Naive B cell (primary cell): ENCODE results near the gene RORB. TPM values are rescaled to one million over a fixed set of nuclear protein-coding genes. Genes with fewer than 3 reads are reported as not detected.
A peak's percentile ranks its signal among the peaks of the same experiment; 100 is the strongest.

ENCODE experiments used
- ATAC-seq, 2 donors: fragments of 150-1000 bp; cut with Tn5 transposase; 2 replicates each; pipeline ENCODE4 v1.10.0; 2021; ENCODE audit warnings: low read depth in 2 of 2, mild to moderate bottlenecking in 2 of 2, moderate library complexity in 2 of 2
- DNase-seq: peaks from one replicate; pipeline ENCODE4 v3.0.0; 2022
- H3K27ac Mint-ChIP-seq, 6 donors: one replicate each; pipeline ENCODE4 v1.8.0; 2020 to 2022; ENCODE audit warnings: mild to moderate bottlenecking in 6 of 6, mixed read lengths in 6 of 6, moderate library complexity in 5 of 6, inconsistent platforms in 2 of 6
- H3K27me3 Mint-ChIP-seq, 3 donors: one replicate each; pipeline ENCODE4 v1.8.0; 2021 to 2022; ENCODE audit warnings: mixed read lengths in 3 of 3, mild to moderate bottlenecking in 1 of 3
- H3K36me3 Mint-ChIP-seq, 2 donors: one replicate each; pipeline ENCODE4 v1.8.0; 2020 to 2022; ENCODE audit warnings: mixed read lengths in 2 of 2, inconsistent platforms in 1 of 2, mild to moderate bottlenecking in 1 of 2
- H3K4me1 Mint-ChIP-seq, 3 donors: one replicate each; pipeline ENCODE4 v1.8.0; 2020 to 2022; ENCODE audit warnings: mixed read lengths in 3 of 3, inconsistent platforms in 1 of 3, mild to moderate bottlenecking in 1 of 3, moderate library complexity in 1 of 3
- H3K4me3 Mint-ChIP-seq, 8 donors: one replicate each; pipeline ENCODE4 v1.8.0; 2020 to 2022; ENCODE audit warnings: mild to moderate bottlenecking in 8 of 8, mixed read lengths in 8 of 8, moderate library complexity in 8 of 8, inconsistent platforms in 2 of 8
- H3K9me3 Mint-ChIP-seq, 7 donors: one replicate each; pipeline ENCODE4 v1.8.0; 2020 to 2022; ENCODE audit warnings: mixed read lengths in 7 of 7, mild to moderate bottlenecking in 5 of 7, inconsistent platforms in 2 of 7, moderate library complexity in 1 of 7
- polyA plus RNA-seq, 6 donors: library from polyadenylated mRNA; unstranded; fragments of 300-500 nt; fragmentation: Illumina TruSeq; gene quantifications; one replicate each; pipeline ENCODE4 v1.2.3, GENCODE V29; 2021; ENCODE audit warnings: low read depth in 6 of 6

The RORB gene
- polyA plus RNA-seq, 6 donors from 2014 or later, result not detected

DNA sequence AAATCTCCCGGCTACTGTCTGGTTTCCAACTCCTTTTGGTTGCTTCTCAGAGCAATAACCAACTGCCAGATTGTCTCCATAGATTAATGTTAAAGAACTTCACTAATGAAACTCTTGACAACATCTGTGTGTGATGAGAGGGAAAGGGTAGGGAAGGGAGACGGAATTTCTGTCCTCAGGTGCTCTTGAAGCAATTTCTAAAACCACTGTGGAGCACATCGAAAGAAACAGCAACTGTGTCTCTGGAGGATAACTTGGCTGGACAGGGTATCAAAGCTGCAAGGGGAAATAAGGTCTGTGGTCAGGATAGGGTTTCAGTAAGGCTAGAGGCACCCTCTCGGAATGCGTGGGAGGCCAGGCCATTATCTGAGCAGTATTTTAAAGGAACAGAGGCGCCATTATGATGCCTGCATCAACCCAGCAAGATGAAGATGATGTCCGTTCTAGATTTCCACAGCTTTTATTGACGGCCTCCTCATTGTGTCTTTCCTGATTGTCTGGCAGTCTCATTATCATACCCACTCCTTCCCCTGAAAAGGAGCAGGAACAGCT, 76.6 kb downstream of the RORB start:
- ATAC-seq (no peak), DNase-seq (no peak)
- Mint-ChIP-seq H3K27ac (peak overlapping the region in 1 of 6 donors; percentile 22), H3K4me3 (no peak overlapping the region), H3K27me3 (no peaks in the 10 kb centered on the region), H3K9me3 (no peaks in the 10 kb centered on the region), H3K4me1 (peaks cover 0 to 5% (median 0%) of the 10 kb centered on the region in 3 donors), H3K36me3 (no peaks in the 10 kb centered on the region)

DNA sequence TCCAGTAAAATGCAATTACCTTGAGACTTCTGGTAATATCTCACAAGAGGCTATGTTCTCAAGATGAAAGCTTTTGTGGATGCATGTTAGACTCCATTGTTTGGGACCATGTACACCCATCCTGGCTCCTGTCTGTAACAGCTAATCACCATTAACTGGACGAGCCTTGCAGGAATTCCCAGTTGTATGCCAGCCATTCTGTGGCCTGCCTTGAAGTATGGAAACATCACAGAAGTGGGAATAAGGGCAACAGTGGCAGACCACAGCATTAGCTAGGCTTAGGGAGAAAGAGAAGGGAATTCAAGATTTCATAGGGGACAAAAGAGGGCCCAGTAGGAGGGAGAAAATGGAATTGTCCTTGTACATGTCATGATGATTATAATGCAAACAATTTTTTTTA, 79.0 kb downstream of the RORB start:
- Mint-ChIP-seq H3K27ac (peak overlapping the region in 1 of 6 donors; percentile 2), H3K27me3 (no peaks in the 10 kb centered on the region), H3K9me3 (no peaks in the 10 kb centered on the region), H3K36me3 (no peaks in the 10 kb centered on the region), H3K4me1 (peaks cover 5 to 6% (median 6%) of the 10 kb centered on the region in 3 donors), H3K4me3 (no peak overlapping the region)
- no peak for DNase-seq
- no peak for ATAC-seq

DNA sequence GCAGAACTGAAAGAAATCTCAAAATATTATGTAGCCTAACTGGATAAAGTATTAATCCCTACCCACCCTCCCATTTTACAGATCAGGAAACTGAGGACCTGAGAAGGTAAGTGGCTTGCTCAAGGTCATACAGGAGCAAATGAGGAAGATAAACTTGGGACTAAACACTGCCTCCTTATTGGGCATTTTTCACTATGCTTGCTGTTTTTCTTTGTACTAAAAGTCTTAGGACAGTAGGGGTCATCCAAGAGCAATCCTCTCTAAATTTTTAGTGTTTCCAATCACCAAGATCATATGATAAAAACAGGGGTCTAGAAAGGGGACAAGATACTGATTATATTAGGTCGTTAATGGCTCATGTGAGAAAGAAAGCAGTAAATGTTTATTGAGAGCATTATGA, 80.8 kb downstream of the RORB start:
- Mint-ChIP-seq H3K4me1 (peaks cover 5 to 9% (median 6%) of the 10 kb centered on the region in 3 donors), H3K36me3 (no peaks in the 10 kb centered on the region), H3K27ac (no peak overlapping the region), H3K27me3 (no peaks in the 10 kb centered on the region), H3K4me3 (no peak overlapping the region), H3K9me3 (no peaks in the 10 kb centered on the region)
- DNase-seq, result no peak
- peak in 1 of 2 donors; percentile 52 for ATAC-seq

DNA sequence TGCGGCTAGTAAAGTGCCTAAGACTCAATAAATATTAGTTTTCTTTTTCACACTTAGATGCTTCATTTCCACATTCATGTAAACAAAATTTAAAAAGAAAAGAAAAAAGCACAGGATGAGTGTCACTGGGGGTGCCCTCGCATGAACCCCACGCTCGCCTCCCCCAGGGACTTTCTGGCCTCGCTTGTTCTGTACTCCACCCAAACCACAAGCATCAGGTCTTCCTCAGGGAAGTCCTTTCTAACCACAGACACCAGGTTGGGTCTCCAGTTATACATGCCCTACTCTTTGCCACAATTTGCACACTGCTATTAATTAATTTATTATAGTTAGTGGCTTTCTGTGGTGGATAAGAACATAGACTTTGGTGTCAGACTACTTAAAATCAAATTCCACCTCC, 92.4 kb downstream of the RORB start:
- DNase-seq (peak; percentile 39), ATAC-seq (peak; percentile 87 to 96)
- H3K9me3 Mint-ChIP-seq, result no peaks in the 10 kb centered on the region
- H3K36me3 Mint-ChIP-seq, result peaks cover 0 to 3% of the 10 kb centered on the region in 2 donors
- H3K27ac Mint-ChIP-seq, result peak overlapping the region in 2 of 6 donors; percentile 3 to 80
- peak overlapping the region in 5 of 8 donors; percentile 7 to 72 (median 51) for H3K4me3 Mint-ChIP-seq
- peaks cover 0 to 8% (median 4%) of the 10 kb centered on the region in 3 donors for H3K27me3 Mint-ChIP-seq
- H3K4me1 Mint-ChIP-seq, result peaks cover 24 to 49% (median 36%) of the 10 kb centered on the region in 3 donors

DNA sequence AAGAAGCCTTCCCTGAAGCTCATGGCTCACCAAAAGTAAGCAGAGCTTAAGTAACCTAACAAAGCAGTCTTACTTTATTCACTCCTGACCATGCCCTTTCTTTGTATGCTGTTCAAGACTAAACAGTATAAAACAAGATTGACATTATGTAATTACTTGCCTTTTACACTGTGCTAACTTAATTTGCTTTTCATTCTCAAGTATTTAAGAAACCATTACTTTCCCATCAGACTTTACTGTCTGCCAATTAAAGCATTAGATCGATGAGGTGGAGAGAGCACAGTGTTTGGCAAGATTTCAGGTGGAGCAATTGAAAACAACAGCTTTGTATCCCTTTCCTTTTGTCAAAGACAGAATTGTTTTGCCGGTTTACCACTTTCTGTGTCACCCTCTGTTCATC, 98.2 kb downstream of the RORB start:
- peaks cover 0 to 3% of the 10 kb centered on the region in 2 donors for H3K36me3 Mint-ChIP-seq
- no peak for ATAC-seq
- DNase-seq, result no peak
- no peak overlapping the region for H3K4me3 Mint-ChIP-seq
- H3K9me3 Mint-ChIP-seq, result no peaks in the 10 kb centered on the region
- peaks cover 10 to 34% (median 19%) of the 10 kb centered on the region in 3 donors for H3K4me1 Mint-ChIP-seq
- H3K27ac Mint-ChIP-seq, result no peak overlapping the region
- peaks cover 0 to 12% (median 4%) of the 10 kb centered on the region in 3 donors for H3K27me3 Mint-ChIP-seq

DNA sequence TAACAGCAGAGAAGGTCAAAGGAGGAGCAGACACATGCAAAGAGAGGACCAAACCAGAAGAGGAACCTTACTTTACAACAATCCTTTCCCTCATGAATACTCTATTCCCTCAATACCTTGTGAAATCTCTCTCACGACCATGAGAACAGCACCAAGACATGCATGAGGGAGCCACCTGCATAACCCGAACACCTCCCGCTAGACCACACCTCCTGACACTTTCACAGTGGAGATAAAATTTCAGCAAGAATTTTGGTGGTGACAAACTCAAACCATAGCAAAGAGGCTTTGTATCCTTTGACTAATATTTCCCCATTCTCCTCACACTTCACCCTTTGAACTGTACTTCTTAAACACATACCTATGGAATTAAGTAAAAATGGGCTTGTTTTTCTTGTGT, 101.7 kb downstream of the RORB start:
- Mint-ChIP-seq H3K36me3 (no peaks in the 10 kb centered on the region), H3K4me1 (peaks cover 0 to 6% (median 2%) of the 10 kb centered on the region in 3 donors), H3K9me3 (no peaks in the 10 kb centered on the region), H3K4me3 (no peak overlapping the region), H3K27ac (no peak overlapping the region), H3K27me3 (peaks cover 0 to 20% (median 0%) of the 10 kb centered on the region in 3 donors)
- no peak for DNase-seq
- no peak for ATAC-seq

DNA sequence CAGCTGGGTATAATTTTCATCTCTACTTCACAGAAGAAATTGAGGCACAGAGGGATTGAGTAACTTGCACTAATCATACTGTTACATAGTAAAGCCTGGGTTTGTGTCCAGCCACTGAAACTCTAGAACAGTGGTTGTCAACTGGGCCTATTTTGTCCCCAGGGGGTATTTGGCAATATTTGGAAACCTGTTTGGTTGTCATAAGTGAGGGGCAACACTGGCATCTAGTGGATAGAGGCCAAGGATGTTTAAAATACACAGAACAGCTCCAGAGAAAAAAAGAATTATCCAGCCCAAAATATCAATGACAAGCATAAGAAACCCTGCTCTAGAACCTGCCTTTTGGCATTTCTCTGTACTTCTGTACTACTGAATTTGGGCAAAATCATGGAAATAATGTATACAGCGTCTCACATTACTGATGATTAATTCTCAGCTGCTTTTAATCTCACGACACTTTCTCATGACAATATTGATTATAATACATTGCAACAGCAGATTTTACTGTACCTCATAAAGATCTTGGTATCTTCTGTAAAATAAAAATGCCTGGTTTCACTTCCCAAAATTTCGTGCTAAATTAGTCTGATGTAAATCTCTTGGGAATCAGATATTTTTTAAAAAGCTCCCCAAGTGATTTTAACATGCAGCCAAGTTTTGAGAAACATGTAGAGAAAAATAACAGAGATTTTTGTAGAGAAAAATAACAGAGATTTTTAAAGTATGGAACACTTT, 112.7 kb downstream of the RORB start:
- Mint-ChIP-seq H3K4me1 (peaks cover 25 to 43% (median 34%) of the 10 kb centered on the region in 3 donors), H3K36me3 (no peaks in the 10 kb centered on the region), H3K27me3 (peaks cover 0 to 10% (median 0%) of the 10 kb centered on the region in 3 donors), H3K4me3 (peak overlapping the region; percentile 13 to 85 (median 74)), H3K27ac (peak overlapping the region; percentile 5 to 97 (median 82)), H3K9me3 (peaks cover 0 to 4% (median 0%) of the 10 kb centered on the region in 7 donors)
- ATAC-seq (peak; percentile 37 to 70), DNase-seq (peak; percentile 33)

DNA sequence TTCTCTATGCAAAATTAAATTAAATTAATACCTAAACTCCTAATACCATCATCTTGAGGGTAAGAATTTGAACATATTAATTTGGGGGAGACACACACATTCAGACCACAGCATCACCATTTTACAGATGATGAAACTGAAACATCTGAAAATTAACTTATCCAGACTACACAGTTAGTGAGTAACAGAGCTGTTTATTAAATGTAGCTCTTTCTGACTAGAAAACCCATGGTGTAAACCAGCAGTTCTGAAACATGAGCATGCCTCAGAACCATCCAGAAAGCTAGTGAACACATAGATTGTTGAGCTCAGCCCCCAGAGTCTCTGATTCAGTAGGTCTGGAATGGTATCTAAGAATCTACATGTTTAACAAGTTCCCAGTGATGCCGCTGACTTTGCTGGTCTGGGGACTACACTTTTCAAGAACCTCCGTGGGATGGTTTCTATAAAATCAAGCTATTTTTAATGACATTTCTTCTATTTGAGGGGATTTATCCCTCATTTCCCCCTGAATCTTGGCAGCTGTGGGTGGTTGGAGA, 113.5 kb downstream of the RORB start:
- no peaks in the 10 kb centered on the region for H3K36me3 Mint-ChIP-seq
- peak overlapping the region; percentile 48 to 97 (median 76) for H3K27ac Mint-ChIP-seq
- ATAC-seq (peak in 1 of 2 donors; percentile 38), DNase-seq (no peak)
- H3K9me3 Mint-ChIP-seq, result peaks cover 0 to 4% (median 0%) of the 10 kb centered on the region in 7 donors
- H3K4me3 Mint-ChIP-seq, result peak overlapping the region; percentile 13 to 85 (median 74)
- peaks cover 0 to 8% (median 0%) of the 10 kb centered on the region in 3 donors for H3K27me3 Mint-ChIP-seq
- peaks cover 25 to 43% (median 34%) of the 10 kb centered on the region in 3 donors for H3K4me1 Mint-ChIP-seq

DNA sequence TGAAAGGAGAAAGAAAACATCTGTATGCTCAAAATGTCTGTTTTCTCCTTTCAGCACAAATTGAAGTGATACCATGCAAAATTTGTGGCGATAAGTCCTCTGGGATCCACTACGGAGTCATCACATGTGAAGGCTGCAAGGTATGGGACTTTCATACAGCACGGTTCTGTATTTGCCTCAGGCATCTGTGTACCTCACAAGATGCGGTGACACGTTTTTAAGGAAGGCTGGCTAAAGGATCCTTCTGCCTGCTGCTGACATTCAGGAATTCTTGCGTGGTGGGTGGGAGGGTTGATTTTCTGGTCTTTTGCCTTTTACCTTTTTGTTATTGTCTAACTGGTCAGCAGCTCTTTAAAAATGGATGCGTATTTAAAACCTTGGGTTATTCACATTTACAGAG, 133.1 kb downstream of the RORB start:
- peaks cover 13 to 22% (median 14%) of the 10 kb centered on the region in 3 donors for H3K27me3 Mint-ChIP-seq
- H3K27ac Mint-ChIP-seq, result no peak overlapping the region
- H3K36me3 Mint-ChIP-seq, result no peaks in the 10 kb centered on the region
- no peak for ATAC-seq
- no peak for DNase-seq
- no peaks in the 10 kb centered on the region for H3K9me3 Mint-ChIP-seq
- peaks cover 5 to 18% (median 13%) of the 10 kb centered on the region in 3 donors for H3K4me1 Mint-ChIP-seq
- H3K4me3 Mint-ChIP-seq, result no peak overlapping the region

DNA sequence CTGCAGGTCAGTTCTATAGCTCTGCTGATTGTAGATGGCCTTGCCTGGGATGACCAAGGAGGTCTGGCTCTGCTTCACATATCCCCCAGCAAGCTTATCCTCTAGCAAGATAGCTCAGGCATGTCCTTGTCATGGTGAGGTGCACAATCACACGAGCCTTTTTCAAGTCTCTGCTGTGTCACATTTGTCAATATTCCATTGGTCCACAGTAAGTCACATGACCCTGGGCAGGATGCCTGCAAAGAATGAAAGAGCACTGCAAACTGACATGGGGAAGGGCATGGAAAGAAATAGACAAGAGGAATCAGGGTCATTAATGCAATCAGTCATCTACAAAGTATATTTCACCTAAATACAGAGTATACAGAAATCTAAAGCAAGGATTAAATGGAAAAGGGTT, 142.0 kb downstream of the RORB start:
- H3K4me1 Mint-ChIP-seq, result peaks cover 0 to 4% (median under 1%) of the 10 kb centered on the region in 3 donors
- DNase-seq (no peak), ATAC-seq (no peak)
- H3K4me3 Mint-ChIP-seq, result no peak overlapping the region
- H3K36me3 Mint-ChIP-seq, result no peaks in the 10 kb centered on the region
- peaks cover 0 to 18% (median 5%) of the 10 kb centered on the region in 3 donors for H3K27me3 Mint-ChIP-seq
- no peaks in the 10 kb centered on the region for H3K9me3 Mint-ChIP-seq
- H3K27ac Mint-ChIP-seq, result no peak overlapping the region

DNA sequence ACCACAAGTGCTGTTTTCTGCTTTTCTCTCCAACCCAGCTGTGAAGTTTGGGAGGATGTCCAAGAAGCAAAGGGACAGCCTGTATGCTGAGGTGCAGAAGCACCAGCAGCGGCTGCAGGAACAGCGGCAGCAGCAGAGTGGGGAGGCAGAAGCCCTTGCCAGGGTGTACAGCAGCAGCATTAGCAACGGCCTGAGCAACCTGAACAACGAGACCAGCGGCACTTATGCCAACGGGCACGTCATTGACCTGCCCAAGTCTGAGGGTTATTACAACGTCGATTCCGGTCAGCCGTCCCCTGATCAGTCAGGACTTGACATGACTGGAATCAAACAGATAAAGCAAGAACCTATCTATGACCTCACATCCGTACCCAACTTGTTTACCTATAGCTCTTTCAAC, 145.2 kb downstream of the RORB start:
- Mint-ChIP-seq H3K36me3 (no peaks in the 10 kb centered on the region), H3K27me3 (peaks cover 0 to 9% (median 5%) of the 10 kb centered on the region in 3 donors), H3K27ac (no peak overlapping the region), H3K4me3 (no peak overlapping the region), H3K9me3 (no peaks in the 10 kb centered on the region), H3K4me1 (peaks cover 0 to 8% (median 7%) of the 10 kb centered on the region in 3 donors)
- DNase-seq (no peak), ATAC-seq (no peak)

DNA sequence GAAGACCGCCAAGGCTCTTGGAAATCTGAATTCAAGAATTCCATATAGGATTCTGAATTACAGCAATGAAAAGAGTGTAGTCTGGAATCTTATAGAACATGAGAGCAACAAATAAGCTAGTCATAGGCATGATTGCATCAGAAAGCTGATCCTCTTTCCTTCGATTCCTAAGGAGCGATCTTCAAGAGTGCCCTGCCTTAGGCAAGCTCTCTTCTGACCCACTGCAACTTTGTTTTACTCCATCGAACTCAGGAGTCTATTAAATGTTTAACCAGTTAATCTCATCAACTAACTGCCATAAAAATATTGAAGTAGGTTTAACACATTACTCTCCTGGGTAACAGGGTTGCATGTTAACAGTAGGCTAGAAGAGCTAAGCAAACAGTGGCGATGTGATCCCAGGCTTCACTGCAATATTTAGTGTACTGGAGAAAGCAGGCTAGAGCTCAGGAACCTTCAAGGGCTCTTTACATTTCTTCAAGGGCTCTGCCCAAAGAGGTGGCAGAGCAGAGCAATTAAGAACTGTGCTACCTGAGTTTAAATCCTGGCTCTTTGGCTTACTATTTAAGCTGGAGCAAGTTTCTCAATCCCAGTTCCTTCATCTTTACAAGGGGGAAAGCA, 146.3 kb downstream of the RORB start:
- ATAC-seq, result no peak
- no peaks in the 10 kb centered on the region for H3K36me3 Mint-ChIP-seq
- H3K27ac Mint-ChIP-seq, result peak overlapping the region in 2 of 6 donors; percentile 24 to 44
- H3K27me3 Mint-ChIP-seq, result peaks cover 4 to 10% (median 9%) of the 10 kb centered on the region in 3 donors
- no peak overlapping the region for H3K4me3 Mint-ChIP-seq
- H3K4me1 Mint-ChIP-seq, result peaks cover 0 to 8% (median 7%) of the 10 kb centered on the region in 3 donors
- H3K9me3 Mint-ChIP-seq, result no peaks in the 10 kb centered on the region
- no peak for DNase-seq

DNA sequence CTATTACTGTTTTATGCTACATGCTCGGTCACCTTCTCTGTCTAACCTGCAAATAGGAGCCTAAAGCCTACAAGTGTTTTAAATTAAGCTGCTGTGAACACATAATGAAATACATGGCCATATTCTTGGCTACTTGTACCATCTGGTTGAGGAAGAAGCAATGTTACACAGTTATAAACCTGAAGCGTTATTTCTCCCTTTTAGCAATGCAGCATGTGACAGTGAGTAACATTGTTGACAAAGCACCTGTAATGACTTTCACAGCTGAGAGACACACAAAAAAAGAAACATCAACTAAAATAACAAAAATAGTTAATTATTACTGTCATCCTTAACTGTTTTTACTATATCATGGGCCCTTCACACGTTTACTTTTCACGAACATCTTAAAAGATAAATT, 146.9 kb downstream of the RORB start:
- Mint-ChIP-seq H3K27me3 (peaks cover 6 to 14% (median 6%) of the 10 kb centered on the region in 3 donors), H3K4me3 (no peak overlapping the region), H3K27ac (peak overlapping the region in 1 of 6 donors; percentile 59), H3K4me1 (peaks cover 0 to 8% (median 7%) of the 10 kb centered on the region in 3 donors), H3K36me3 (no peaks in the 10 kb centered on the region), H3K9me3 (no peaks in the 10 kb centered on the region)
- DNase-seq (no peak), ATAC-seq (no peak)
